Gastrocnemius medialis (tissue), 4 donors: Measurements from ENCODE around the gene MRPS10. TPM values are rescaled to one million over a fixed set of nuclear protein-coding genes. Genes with fewer than 3 reads are reported as not detected.
"Not testable (repeated sequence)": the region's sequence is repeated elsewhere in the genome, so short reads cannot be mapped to it uniquely, and the experiment has no call there.

Experiments used
- ATAC-seq, 2 donors: fragments of 150-250 bp; one replicate each; pipeline ENCODE4 v1.9.1; 2016
- DNase-seq, 2 donors: peaks; one replicate each; pipeline ENCODE4 v3.0.0-alpha.2; 2019
- H3K27ac ChIP-seq, 4 donors: fragments of 200-600 bp; sonication (generic); 1 replicate in 1 of 4; 2 replicates in 3 of 4; pipeline ENCODE4 v1.5.1; 2016 to 2018; ENCODE audit warnings: mild to moderate bottlenecking in 2 of 4, moderate library complexity in 1 of 4
- H3K27me3 ChIP-seq, 3 donors: fragments of 200-600 bp; sonication (generic) in 2 of 3; 1 replicate in 1 of 3; 2 replicates in 2 of 3; pipeline versions ENCODE4 v1.5.1 to v1.6.0; 2016 to 2019; ENCODE audit warnings: mild to moderate bottlenecking in 1 of 3, moderate library complexity in 1 of 3
- H3K36me3 ChIP-seq, 2 donors: fragments of 200-600 bp; sonication (generic) in 1 of 2; one replicate each; pipeline ENCODE4 v1.5.1; 2017 to 2018
- H3K4me1 ChIP-seq, 2 donors: fragments of 200-600 bp; sonication (generic) in 1 of 2; one replicate each; pipeline ENCODE4 v1.5.1; 2016 to 2017; ENCODE audit warnings: mild to moderate bottlenecking in 2 of 2
- H3K4me3 ChIP-seq, 4 donors: fragments of 200-600 bp; sonication (generic) in 3 of 4; 1 replicate in 1 of 4; 2 replicates in 3 of 4; pipeline ENCODE4 v1.5.1; 2016 to 2019; ENCODE audit warnings: mild to moderate bottlenecking in 2 of 4
- H3K9me3 ChIP-seq, 3 donors: fragments of 200-600 bp; sonication (generic) in 2 of 3; 1 replicate in 1 of 3; 2 replicates in 2 of 3; pipeline ENCODE4 v1.5.1; 2016 to 2019
- POLR2A ChIP-seq, 2 donors: fragments of 450-650 bp; IDR thresholded peaks; one replicate each; pipeline ENCODE4 v1.6.1; 2017; ENCODE audit warnings: antibody characterized with exemption in 2 of 2, mild to moderate bottlenecking in 2 of 2, moderate library complexity in 2 of 2
- in situ Hi-C, 4 donors: fragments of 200-750 bp; cut with MboI; loops; one replicate each; pipeline versions ENCODE4 v1.15.0 to v1.8.0; 2017; ENCODE audit warnings: low sequenced_read_pairs in 4 of 4
- intact Hi-C: fragments of 100-400 bp; cut with DNase I; formaldehyde crosslinking; loops from one replicate; pipeline ENCODE4 v1.15.1; 2023; ENCODE audit warnings: low total_unique reads
- total RNA-seq, 4 donors: library from RNA; depleted of rRNA; stranded (reverse); fragments of >200 nt; gene quantifications; one replicate each; pipeline versions ENCODE4 v1.1.0 to v1.2.3, GENCODE V29; 2016
- TF ChIP-seq, protein P1 (sequence below), 5 experiments: fragments of 450-650 bp in 3 of 5; fragments of 200-600 bp in 2 of 5; sonication (generic) in 2 of 5; IDR thresholded peaks in 4 of 5; conservative IDR thresholded peaks in 1 of 5; 1 replicate in 4 of 5; 2 replicates in 1 of 5; pipeline ENCODE4 v1.5.1; 2016 to 2019; ENCODE audit warnings: antibody characterized with exemption in 5 of 5, mild to moderate bottlenecking in 3 of 5, moderate library complexity in 3 of 5

Gene MRPS10
- total RNA-seq, 4 donors from 2014 or later: 52.2 to 63.7 (median 56.0) TPM

DNA sequence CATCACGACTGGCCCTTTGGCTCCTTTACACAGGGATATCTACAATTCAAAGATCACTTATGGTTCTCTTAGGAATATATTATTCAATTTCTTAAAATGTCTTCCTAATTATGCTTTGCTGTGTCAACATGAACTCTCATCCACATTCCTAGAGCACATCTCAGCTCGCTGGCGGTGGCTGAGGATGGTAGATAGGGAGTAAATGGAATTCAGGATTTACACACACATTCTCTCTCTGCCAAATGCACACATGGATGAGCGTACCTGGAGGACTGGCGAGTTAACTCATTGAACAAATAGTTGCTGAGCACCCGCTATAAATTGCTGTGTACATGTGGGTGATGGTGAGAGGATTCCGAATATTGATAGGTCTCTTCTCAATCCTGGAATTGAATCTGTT lies 4.8 kb upstream of the MRPS10 start:
- Histone ChIP-seq H3K36me3 (no peaks in the 10 kb centered on the region), H3K27ac (no peak overlapping the region), H3K4me3 (no peak overlapping the region), H3K4me1 (peaks cover 4% of the 10 kb centered on the region in 2 donors), H3K9me3 (no peaks in the 10 kb centered on the region), H3K27me3 (no peaks in the 10 kb centered on the region)
- intact Hi-C loops: no loop called here
- no peak for DNase-seq
- TF ChIP-seq, protein P1, sequence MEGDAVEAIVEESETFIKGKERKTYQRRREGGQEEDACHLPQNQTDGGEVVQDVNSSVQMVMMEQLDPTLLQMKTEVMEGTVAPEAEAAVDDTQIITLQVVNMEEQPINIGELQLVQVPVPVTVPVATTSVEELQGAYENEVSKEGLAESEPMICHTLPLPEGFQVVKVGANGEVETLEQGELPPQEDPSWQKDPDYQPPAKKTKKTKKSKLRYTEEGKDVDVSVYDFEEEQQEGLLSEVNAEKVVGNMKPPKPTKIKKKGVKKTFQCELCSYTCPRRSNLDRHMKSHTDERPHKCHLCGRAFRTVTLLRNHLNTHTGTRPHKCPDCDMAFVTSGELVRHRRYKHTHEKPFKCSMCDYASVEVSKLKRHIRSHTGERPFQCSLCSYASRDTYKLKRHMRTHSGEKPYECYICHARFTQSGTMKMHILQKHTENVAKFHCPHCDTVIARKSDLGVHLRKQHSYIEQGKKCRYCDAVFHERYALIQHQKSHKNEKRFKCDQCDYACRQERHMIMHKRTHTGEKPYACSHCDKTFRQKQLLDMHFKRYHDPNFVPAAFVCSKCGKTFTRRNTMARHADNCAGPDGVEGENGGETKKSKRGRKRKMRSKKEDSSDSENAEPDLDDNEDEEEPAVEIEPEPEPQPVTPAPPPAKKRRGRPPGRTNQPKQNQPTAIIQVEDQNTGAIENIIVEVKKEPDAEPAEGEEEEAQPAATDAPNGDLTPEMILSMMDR (IDR thresholded peaks at IDR 0.05 in 4 of 5, conservative IDR thresholded peaks at IDR 0.05 in 1 of 5): no peak
- no peak for TF ChIP-seq POLR2A (IDR thresholded peaks at IDR 0.05)
- in situ Hi-C loops: loop anchor here in 2 of 4 donors (10.0 to 25.0 kb wide), 2 partner anchors 298 to 310 kb away; partner anchors contain the start of genes BYSL (in 2 of the 2) and MED20 (in 2 of the 2)
- ATAC-seq: no peak

DNA sequence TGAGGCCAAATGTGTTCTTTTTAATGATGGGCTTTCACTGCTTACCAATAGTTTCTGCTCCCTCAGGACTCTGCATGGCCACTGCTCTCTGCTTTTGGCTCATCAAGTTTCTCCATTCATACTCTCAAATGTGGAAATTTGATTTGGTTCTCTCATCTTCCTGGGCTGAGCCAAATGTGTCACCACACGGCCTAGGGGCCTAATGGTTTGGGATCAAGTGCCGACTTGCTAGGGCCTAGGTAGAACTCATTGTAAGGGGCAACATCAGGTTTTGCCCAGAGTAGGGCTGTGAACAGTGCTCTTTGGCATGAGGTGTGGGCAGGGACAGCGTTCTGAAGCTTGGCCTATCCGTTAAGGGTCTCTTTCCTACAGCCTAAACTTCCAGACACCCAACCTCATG lies 3.9 kb upstream of the MRPS10 start:
- H3K9me3 ChIP-seq: no peaks in the 10 kb centered on the region
- H3K27me3 ChIP-seq: no peaks in the 10 kb centered on the region
- H3K36me3 ChIP-seq: no peaks in the 10 kb centered on the region
- no peak for DNase-seq
- peaks cover 10 to 11% of the 10 kb centered on the region in 2 donors for H3K4me1 ChIP-seq
- no peak overlapping the region for H3K27ac ChIP-seq
- no peak for ATAC-seq
- intact Hi-C loops (no loop called here), in situ Hi-C loops (loop anchor here in 2 of 4 donors (10.0 to 25.0 kb wide), 2 partner anchors 297 to 309 kb away; partner anchors contain the start of genes BYSL (in 2 of the 2) and MED20 (in 2 of the 2))
- H3K4me3 ChIP-seq: no peak overlapping the region
- TF ChIP-seq, protein P1 (IDR thresholded peaks at IDR 0.05 in 4 of 5, conservative IDR thresholded peaks at IDR 0.05 in 1 of 5): no peak
- no peak for TF ChIP-seq POLR2A (IDR thresholded peaks at IDR 0.05)

DNA sequence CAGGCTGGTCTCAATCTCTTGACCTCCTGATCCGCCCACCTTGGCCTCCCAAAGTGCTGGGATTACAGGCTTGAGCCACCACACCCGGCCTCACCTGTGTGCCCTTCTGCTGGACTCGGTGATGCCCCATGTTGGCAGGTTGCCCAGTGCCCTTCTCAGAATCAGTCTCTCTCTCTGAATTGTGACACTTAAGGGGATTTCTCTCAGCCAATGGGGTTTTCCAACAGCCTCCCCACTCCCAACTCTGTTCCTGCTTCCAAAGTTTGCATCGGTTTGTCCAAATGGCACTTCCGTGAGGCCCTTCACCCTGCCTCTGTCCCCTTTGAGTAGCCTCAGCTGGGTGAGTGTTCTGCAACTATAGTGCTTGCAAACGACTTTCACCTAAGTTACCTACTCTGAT lies 3.1 kb upstream of the MRPS10 start:
- Histone ChIP-seq H3K4me3 (no peak overlapping the region), H3K27ac (no peak overlapping the region), H3K9me3 (no peaks in the 10 kb centered on the region), H3K36me3 (no peaks in the 10 kb centered on the region), H3K27me3 (no peaks in the 10 kb centered on the region), H3K4me1 (peaks cover 13 to 16% of the 10 kb centered on the region in 2 donors)
- TF ChIP-seq, protein P1 (IDR thresholded peaks at IDR 0.05 in 4 of 5, conservative IDR thresholded peaks at IDR 0.05 in 1 of 5): no peak
- TF ChIP-seq POLR2A (IDR thresholded peaks at IDR 0.05): no peak
- DNase-seq (no peak), ATAC-seq (no peak)
- intact Hi-C loops (no loop called here), in situ Hi-C loops (loop anchor here in 2 of 4 donors (10.0 to 25.0 kb wide), 2 partner anchors 296 to 309 kb away; partner anchors contain the start of genes BYSL (in 2 of the 2) and MED20 (in 2 of the 2))

DNA sequence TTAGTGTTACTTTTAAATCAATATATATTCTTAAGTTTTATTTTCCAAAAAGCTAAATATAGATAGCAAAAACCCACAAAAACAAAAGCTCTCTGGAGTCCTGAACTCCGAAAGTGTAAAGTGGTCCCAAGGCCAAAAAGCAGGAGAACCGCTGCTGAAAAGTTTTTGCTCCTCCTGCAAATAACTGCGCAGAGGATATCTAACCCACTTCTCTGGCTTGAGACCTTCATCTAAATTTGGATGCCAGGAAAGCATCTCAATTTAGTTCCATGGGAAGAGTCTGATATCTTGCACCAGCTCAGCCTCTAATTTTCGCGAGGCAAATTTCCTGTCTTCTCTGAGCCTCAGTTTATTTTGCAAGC lies 523 bp downstream of the MRPS10 start:
- intact Hi-C loops (loop anchor here (1.0 to 10.0 kb wide), 4 partner anchors 167 to 798 kb away; partner anchors contain the start of genes BYSL, KLHDC3, MEA1 and MED20), in situ Hi-C loops (loop anchor here in 1 of 4 donors (25.0 kb wide), 1 partner anchor 305 kb away; the partner anchor contains the start of genes BYSL and MED20)
- H3K4me1 ChIP-seq: peaks cover 22 to 25% of the 10 kb centered on the region in 2 donors
- ATAC-seq (peak; percentile 21 to 26), DNase-seq (no peak)
- H3K27ac ChIP-seq: peak overlapping the region; percentile 81 to 90 (median 86)
- TF ChIP-seq, protein P1 (IDR thresholded peaks at IDR 0.05 in 4 of 5, conservative IDR thresholded peaks at IDR 0.05 in 1 of 5): no peak
- no peak for TF ChIP-seq POLR2A (IDR thresholded peaks at IDR 0.05)
- no peaks in the 10 kb centered on the region for H3K9me3 ChIP-seq
- H3K36me3 ChIP-seq: peaks cover 0 to 20% of the 10 kb centered on the region in 2 donors
- H3K4me3 ChIP-seq: peak overlapping the region; percentile 73 to 89 (median 84)
- H3K27me3 ChIP-seq: no peaks in the 10 kb centered on the region

DNA sequence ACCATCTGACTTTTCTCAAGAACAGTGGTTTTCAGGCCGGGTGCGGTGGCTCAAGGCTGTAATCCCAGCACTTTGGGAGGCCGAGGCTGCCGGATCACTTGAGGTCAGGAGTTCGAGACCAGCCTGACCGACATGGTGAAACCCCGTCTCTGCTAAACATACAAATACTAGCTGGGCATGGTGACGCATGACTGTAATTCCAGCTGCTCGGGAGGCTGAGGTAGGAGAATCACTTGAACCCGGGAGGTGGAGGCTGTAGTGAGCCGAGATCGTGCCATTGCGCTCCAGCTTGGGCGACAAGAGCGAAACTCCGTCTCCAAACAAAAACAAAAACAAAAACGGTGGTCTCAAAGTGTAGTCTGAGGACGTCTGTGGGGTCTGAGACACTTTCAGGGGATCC lies 1.2 kb downstream of the MRPS10 start:
- H3K9me3 ChIP-seq: not testable (repeated sequence)
- H3K27ac ChIP-seq: peak overlapping the region in 3 of 4 donors; percentile 81 to 90 (median 88)
- peak overlapping the region; percentile 73 to 89 (median 84) for H3K4me3 ChIP-seq

More for the DNA sequence above, 1.2 kb downstream of the MRPS10 start:
- not testable (repeated sequence) for DNase-seq, H3K27me3 ChIP-seq, ATAC-seq
- in situ Hi-C loops (loop anchor here in 1 of 4 donors (25.0 kb wide), 1 partner anchor 304 kb away; the partner anchor contains the start of genes BYSL and MED20), intact Hi-C loops (loop anchor here (5.0 to 10.0 kb wide), 2 partner anchors 429 to 798 kb away; partner anchors contain the start of genes KLHDC3, MEA1 and TOMM6)
- peaks cover 0 to 26% of the 10 kb centered on the region in 2 donors for H3K36me3 ChIP-seq
- peaks cover 22 to 25% of the 10 kb centered on the region in 2 donors for H3K4me1 ChIP-seq
